BJ (cell line): Measurements from ENCODE around the gene BSDC1. TPM values are rescaled to one million over a fixed set of nuclear protein-coding genes. Genes with fewer than 3 reads are reported as not detected.

Experiments used
- CTCF ChIA-PET: fragments of 350-600 bp; formaldehyde crosslinking; extraction: SDS; loops from one replicate; lab custom pipeline; 2021; ENCODE audit warnings: antibody characterized with exemption, inconsistent platforms; lab: Yijun Ruan, JAX
- POLR2A ChIA-PET: fragments of 300-600 bp; sonication (Branson Sonifier 250); formaldehyde crosslinking; extraction: SDS; loops from one replicate; lab custom pipeline; 2021; ENCODE audit warnings: antibody characterized with exemption; lab: Charles Lee
- DNase-seq: peaks from one replicate; pipeline ENCODE4 v3.0.0-alpha.2; 2011; ENCODE audit warnings: low read depth
- H3K27me3 ChIP-seq: 2 replicates; pipeline ENCODE4 v1.6.0; 2011; ENCODE audit warnings: low read length; ENCODE audit not compliant: control insufficient read depth, insufficient read depth
- H3K36me3 ChIP-seq: 2 replicates; pipeline ENCODE4 v1.5.1; 2011; ENCODE audit warnings: low read length; ENCODE audit not compliant: control insufficient read depth, insufficient read depth
- H3K4me3 ChIP-seq: 2 replicates; pipeline ENCODE4 v1.5.1; 2011; ENCODE audit warnings: low read depth, mild to moderate bottlenecking, control low read depth, low read length
- polyA plus RNA-seq: library from polyadenylated mRNA; depleted of rRNA; stranded (reverse); fragments of >200 nt; gene quantifications from 2 replicates; pipeline ENCODE4 v1.2.3, GENCODE V29; 2011
- TF ChIP-seq, protein P1 (sequence below): IDR thresholded peaks from 2 replicates; pipeline ENCODE4 v1.5.1; 2011; ENCODE audit warnings: low read depth, mild to moderate bottlenecking, control low read depth, inconsistent platforms, low read length, moderate library complexity; ENCODE audit not compliant: insufficient read depth

BSDC1 gene
- polyA plus RNA-seq, 1 experiment: 74.1 TPM

- H3K4me3 ChIP-seq: no peak overlapping the region
- ChIA-PET CTCF (no interaction called here), POLR2A (no interaction called here)
- no peak for DNase-seq
- TF ChIP-seq, protein P1, sequence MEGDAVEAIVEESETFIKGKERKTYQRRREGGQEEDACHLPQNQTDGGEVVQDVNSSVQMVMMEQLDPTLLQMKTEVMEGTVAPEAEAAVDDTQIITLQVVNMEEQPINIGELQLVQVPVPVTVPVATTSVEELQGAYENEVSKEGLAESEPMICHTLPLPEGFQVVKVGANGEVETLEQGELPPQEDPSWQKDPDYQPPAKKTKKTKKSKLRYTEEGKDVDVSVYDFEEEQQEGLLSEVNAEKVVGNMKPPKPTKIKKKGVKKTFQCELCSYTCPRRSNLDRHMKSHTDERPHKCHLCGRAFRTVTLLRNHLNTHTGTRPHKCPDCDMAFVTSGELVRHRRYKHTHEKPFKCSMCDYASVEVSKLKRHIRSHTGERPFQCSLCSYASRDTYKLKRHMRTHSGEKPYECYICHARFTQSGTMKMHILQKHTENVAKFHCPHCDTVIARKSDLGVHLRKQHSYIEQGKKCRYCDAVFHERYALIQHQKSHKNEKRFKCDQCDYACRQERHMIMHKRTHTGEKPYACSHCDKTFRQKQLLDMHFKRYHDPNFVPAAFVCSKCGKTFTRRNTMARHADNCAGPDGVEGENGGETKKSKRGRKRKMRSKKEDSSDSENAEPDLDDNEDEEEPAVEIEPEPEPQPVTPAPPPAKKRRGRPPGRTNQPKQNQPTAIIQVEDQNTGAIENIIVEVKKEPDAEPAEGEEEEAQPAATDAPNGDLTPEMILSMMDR: no peak
- no peaks in the 10 kb centered on the region for H3K27me3 ChIP-seq
- H3K36me3 ChIP-seq: no peaks in the 10 kb centered on the region
Observed at GRCh38 chr1:32341971-32342370, 52.3 kb downstream of the BSDC1 start.

- POLR2A ChIA-PET: no interaction called here
- Histone ChIP-seq H3K36me3 (no peaks in the 10 kb centered on the region), H3K4me3 (no peak overlapping the region), H3K27me3 (no peaks in the 10 kb centered on the region)
- TF ChIP-seq, protein P1: no peak
- CTCF ChIA-PET: no interaction called here
- DNase-seq: no peak
Observed at GRCh38 chr1:32341186-32341757, 53.0 kb downstream of the BSDC1 start.

GRCh38 chr1:32339363-32339978, 54.8 kb downstream of the BSDC1 start:
- POLR2A ChIA-PET: no interaction called here

GRCh38 chr1:32338637-32339145, 55.5 kb downstream of the BSDC1 start:
- ChIA-PET CTCF (no interaction called here), POLR2A (no interaction called here)
- Histone ChIP-seq H3K27me3 (no peaks in the 10 kb centered on the region), H3K4me3 (no peak overlapping the region), H3K36me3 (0 out of 2 replicates have a peak, but pooled peaks cover 2% of the 10 kb centered on the region)
- TF ChIP-seq, protein P1: no peak
- DNase-seq: no peak

More at GRCh38 chr1:32339363-32339978, 54.8 kb downstream of the BSDC1 start:
- CTCF ChIA-PET: no interaction called here
- no peak for DNase-seq
- H3K36me3 ChIP-seq: 0 out of 2 replicates have a peak, but pooled peaks cover under 1% of the 10 kb centered on the region
- TF ChIP-seq, protein P1: no peak
- H3K4me3 ChIP-seq: no peak overlapping the region
- H3K27me3 ChIP-seq: no peaks in the 10 kb centered on the region

DNA sequence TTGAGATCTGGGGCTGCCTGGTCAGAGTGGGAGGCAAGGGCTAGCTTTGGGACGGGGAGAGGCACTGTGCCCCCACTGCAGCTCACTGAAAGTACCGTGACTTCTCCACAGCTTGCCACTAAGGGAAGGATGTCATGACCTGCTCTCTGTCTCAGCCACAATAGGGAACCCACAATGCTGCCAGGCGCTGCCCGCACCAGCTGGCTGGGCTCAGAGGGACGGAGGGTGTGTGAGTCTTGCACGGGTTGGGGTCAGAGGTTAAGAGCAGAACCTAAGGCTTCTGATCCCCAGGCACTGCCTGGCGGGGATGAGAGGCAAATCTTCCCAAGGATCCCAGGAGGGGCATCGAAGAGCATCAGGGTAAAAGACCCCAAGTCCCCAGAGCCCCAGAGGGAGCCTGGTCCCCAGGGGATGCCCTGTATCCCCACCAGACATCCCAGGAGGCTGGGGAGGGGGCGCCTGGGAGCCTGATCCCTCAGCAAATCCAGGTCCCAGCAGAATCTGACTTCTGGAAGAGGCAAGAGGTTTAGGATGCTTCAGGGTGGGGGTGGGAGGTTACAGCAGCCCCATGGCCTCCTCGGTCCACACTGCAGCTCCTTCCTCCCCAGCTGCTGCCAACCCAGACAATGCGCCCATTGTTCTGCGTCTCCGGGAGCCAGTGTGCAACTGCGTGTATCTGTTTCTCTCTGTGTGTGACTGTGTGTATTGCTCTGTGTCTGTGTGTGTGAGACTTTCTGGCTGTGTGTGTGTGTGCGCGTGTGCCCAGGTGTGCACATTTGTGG, 56.2 kb downstream of the BSDC1 start:
- peaks cover 2% of the 10 kb centered on the region; the same call in 1 of the 2 replicates for H3K36me3 ChIP-seq
- no peak for DNase-seq
- TF ChIP-seq, protein P1: no peak
- no peaks in the 10 kb centered on the region for H3K27me3 ChIP-seq
- ChIA-PET CTCF (interaction anchor here (1.1 kb wide), 1 partner anchor 123 kb away, joined by 3 read pairs; no protein-coding TSS in a partner anchor), POLR2A (interaction anchor here (0.7 kb wide), 1 partner anchor 7 kb away, joined by 4 read pairs; no protein-coding TSS in a partner anchor)
- H3K4me3 ChIP-seq: no peak overlapping the region
